HG02884 (cell line): ENCODE data around the gene RBM47.
"Not testable (repeated sequence)": the region's sequence is repeated elsewhere in the genome, so short reads cannot be mapped to it uniquely, and the experiment has no call there.

ENCODE experiments used
- ATAC-seq: cut with Tn5 transposase; IDR thresholded peaks from one replicate; pipeline ENCODE4 v1.9.1; 2021; ENCODE audit warnings: mild to moderate bottlenecking, moderate library complexity; ENCODE audit not compliant: unreplicated experiment

RBM47 gene

DNA sequence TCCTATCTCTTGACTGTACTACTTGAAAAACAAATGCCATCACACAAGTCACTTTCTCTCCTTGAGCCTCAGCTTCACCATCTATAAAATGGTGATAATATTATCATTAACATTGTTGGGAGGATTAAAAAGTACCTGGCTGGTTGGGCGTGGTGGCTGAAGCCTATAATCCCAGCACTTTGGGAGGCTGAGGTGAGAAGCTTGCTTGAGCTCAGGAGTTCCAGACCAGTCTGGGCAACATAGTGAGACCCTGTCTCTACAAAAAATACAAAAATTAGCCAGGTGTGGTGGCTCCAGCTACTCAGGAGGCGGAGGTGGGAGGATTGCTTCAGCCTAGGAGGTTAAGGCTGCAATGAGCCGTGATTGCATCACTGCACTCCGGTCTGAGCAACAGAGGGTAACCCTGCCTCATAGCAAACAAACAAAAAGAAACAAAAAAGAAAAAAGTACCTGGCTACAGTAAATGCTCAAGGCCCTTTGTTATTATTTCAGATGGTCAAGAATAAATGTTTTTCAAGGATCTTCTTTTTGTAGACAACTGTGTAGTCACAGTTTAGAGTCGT, 174.2 kb downstream of the RBM47 start:
- ATAC-seq = no peak

- ATAC-seq = no peak
Measured at GRCh38 chr4:40454816-40455215, 174.8 kb downstream of the RBM47 start.

GRCh38 chr4:40453912-40454311, 175.8 kb downstream of the RBM47 start:
- ATAC-seq = no peak

- ATAC-seq = no peak
Measured at GRCh38 chr4:40448875-40449274, 180.8 kb downstream of the RBM47 start.

DNA sequence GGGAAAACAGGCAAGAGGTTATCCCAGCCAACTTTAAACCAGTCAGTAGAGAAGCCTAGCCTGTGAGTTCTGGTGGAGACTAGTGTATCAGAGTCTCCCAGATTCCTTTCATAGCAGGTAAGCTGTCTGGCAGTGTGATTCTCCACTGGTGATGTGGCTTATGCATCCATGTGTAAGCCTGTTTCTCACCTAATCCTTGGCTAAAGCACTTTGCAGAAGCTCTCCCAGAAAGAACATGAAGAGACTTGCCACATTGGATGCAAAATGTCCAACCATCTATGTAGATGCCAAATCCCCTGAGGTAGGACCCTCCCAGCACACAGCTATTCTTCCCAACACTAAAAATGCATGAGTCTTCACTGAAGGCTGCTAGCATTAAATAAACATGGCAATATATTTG, 182.8 kb downstream of the RBM47 start:
- ATAC-seq = no peak

DNA sequence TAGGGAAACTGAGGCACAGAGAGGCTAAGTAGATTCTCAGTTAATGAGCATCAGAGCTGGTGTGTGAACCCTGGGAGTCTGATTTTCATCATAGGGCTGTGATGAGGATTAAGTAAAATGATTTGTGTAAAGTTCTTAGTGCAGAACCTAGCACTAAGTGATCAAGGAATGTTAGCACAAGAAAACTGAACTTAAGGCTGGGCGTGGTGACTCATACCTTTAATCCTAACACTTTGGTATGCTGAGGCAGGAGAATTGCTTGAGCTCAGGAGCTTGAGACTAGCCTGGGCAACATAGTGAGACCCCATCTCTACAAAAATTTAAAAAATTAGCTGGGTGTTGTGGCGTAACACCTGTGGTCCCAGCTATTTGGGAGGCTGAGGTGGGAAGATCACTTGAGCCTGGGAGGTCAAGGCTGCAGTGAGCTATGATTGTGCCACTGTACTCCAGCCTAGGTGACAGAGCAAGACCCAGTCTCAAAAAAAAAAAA, 183.4 kb downstream of the RBM47 start:
- not testable (repeated sequence) for ATAC-seq

GRCh38 chr4:40445671-40446070, 184.0 kb downstream of the RBM47 start:
- ATAC-seq = no peak

DNA sequence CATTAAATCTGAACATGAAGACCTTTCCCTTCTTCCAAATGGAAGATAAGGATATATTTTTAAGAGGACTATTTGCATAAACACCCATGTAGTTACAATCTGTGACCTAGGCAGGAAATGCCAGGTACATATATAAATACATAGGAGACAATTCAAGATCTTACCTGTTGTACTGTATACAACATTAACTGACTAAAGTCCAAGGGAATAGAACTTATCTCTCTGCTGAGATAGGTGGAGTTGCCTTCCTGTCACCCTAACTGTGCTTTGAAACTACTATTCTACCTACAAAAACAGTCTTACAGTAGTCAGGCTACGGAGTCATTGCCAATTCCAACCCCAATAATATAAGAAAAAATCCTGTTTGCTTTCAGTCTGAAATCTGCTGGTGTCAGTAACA, 188.2 kb downstream of the RBM47 start:
- ATAC-seq = no peak

- no peak for ATAC-seq
Measured at GRCh38 chr4:40439519-40439918, 190.1 kb downstream of the RBM47 start.

GRCh38 chr4:40438384-40439026, 191.2 kb downstream of the RBM47 start:
- no peak for ATAC-seq

DNA sequence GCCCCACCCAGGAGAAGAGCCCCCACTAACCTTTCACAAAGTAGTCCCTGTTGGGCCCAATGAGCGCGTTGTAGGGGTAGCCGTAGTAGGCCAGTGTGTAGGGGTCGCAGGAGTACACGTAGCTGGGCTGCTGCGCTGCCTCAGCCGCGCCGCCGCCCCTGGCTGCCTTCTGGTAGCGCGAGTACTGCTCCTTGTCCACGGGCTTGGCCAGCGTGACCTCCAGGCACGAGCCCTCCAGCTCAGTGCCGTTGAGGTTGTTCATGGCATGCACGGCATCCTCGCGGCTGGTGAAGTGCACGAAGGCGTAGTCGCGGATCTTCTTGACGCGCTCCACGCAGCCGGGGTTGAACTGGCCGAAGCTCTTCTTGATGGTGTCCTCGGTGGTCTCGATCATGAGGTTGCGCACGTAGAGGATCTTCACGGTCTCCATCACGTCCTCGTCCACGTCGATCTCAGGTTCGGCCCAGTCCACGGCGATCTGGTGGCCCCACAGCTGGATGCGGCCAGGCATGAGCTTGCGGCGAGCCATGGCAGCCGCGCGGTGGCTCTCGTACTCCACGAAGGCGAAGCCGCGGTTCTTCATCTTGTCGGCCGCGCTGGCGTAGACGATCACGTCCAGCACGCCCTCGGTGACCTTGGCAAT, 191.8 kb downstream of the RBM47 start:
- no peak for ATAC-seq

DNA sequence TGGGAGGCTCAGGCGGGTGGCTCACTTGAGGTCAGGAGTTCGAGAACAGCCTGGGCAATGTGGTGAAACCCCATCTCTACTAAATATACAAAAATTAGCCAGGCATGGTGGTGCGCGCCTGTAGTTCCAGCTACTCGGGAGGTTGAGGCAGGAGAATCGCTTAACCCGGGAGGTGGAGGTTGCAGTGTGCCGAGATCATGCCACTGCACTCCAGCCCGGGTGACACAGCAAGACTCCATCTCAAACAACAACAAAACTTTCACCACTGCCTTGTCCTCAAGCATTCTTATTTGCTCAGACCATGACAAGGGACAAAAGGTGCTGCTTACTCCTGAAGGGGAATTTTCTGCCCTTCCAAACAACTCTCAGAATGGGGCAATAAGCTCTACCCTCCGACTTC, 194.4 kb downstream of the RBM47 start:
- not testable (repeated sequence) for ATAC-seq

DNA sequence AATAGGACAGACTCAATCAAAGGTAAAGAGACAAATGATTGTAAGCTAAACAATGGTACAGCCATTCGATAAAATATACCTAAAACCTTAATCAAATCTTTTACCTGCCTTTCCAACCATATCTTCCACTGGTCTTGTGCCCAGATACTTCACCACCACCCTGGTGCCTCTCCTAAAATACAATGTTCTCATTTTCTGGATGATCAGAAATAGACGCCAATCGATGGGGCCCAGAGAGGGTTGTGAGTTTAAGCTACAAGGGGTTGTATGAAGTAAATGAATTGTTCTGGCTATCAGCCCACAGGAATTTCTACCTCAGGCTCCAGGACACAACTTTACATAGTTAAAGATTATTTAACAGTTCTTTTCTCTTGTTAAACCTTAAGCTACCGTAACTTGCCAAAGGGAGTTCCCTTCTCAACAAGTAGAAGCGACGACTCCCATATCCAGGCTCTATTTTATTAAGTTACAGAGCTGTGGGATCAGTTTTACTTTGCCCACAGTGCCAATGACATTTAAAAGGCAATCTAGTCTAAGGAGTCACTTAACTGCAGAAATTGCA, 195.5 kb downstream of the RBM47 start:
- no peak for ATAC-seq

- ATAC-seq = no peak
Measured at GRCh38 chr4:40432504-40432903, 197.2 kb downstream of the RBM47 start.

GRCh38 chr4:40427871-40428270, 201.8 kb downstream of the RBM47 start:
- not testable (repeated sequence) for ATAC-seq

DNA sequence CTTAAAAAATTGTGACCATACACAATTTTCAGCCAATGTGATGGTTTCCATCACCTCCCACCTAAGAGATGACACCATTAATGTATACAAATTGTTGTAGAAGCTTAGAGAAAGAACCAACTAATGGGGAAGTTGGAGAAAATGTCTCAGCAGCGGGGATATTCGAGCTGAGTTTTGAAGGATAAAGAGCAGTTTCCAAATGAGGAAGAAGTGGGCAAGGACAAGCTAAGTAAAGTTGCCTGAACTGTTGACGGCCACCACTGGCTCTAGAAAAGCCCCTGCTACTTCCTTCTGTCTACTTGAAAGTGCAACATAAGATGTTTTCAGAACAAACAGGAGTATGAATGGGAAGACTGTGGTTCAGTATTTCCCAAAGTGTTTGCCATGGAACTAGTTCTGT, 202.5 kb downstream of the RBM47 start:
- no peak for ATAC-seq

DNA sequence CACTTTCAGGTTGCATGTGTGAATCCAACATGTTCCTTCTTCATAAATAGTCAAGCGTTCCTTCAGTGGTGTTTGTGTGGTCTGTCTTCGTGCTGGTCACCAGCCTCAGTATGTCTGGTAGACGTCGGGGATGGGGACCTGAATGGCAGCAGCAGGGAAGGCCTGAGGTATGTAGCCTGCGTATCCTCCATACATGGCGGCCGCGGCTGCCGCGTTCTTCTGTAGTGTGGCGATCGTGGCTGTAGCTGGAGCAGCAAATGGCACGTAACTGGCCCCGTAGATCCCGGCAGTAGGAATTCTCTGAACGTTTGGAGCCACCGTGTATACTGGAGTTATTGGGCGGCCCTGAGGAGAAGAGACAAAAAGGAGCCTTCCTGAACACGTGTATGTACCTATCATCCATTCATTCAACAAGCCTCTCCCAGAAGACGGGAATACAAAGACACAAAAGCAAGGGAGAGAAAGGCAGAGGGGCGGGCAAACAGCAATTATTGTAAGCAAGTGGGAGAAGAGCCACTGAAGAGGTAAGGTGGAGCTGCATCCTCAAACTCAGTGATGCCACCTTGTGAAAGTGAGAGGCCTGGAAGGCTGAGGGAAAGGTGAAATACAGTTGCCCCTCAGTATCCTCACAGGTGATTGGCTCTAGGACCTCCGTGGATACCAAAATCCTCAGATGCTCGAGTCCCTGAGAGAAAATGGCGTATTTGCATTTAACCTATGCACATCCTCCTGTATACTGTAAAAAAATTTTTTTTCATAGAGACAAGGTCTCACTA, 203.7 kb downstream of the RBM47 start:
- no peak for ATAC-seq

GRCh38 chr4:40423735-40424134, 205.9 kb downstream of the RBM47 start:
- no peak for ATAC-seq

GRCh38 chr4:40421839-40422708, 207.6 kb downstream of the RBM47 start:
- no peak for ATAC-seq

- ATAC-seq = no peak
Measured at GRCh38 chr4:40419231-40419912, 210.3 kb downstream of the RBM47 start.
